Left lung (tissue), 10 donors: ENCODE data around the gene LRRC55. TPM values are rescaled to one million over a fixed set of nuclear protein-coding genes. Genes with fewer than 3 reads are reported as not detected.

Source experiments
- ATAC-seq: fragments of 200-7000 bp; cut with Tn5 transposase; one replicate; pipeline ENCODE4 v1.9.1; 2020; ENCODE audit warnings: moderate library complexity
- DNase-seq, 4 donors: peaks; one replicate each; pipeline ENCODE4 v3.0.0-alpha.2; 2013 to 2020
- H3K27ac ChIP-seq, 2 donors: fragments of 200-600 bp; sonication (generic) in 1 of 2; one replicate each; pipeline versions ENCODE4 v1.5.0 to v1.8.0; 2020 to 2021
- H3K27me3 ChIP-seq, 2 donors: fragments of 200-600 bp; sonication (generic) in 1 of 2; one replicate each; pipeline versions ENCODE4 v1.5.0 to v1.8.0; 2020 to 2021
- H3K36me3 ChIP-seq, 2 donors: fragments of 200-600 bp; sonication (generic) in 1 of 2; one replicate each; pipeline versions ENCODE4 v1.5.0 to v1.8.0; 2020 to 2021
- H3K4me1 ChIP-seq, 2 donors: fragments of 200-600 bp; one replicate each; pipeline ENCODE4 v1.8.0; 2021
- H3K4me3 ChIP-seq, 2 donors: fragments of 200-600 bp; sonication (generic) in 1 of 2; one replicate each; pipeline versions ENCODE4 v1.5.0 to v1.8.0; 2020 to 2021; ENCODE audit warnings: mild to moderate bottlenecking in 1 of 2
- H3K9me3 ChIP-seq, 2 donors: fragments of 200-600 bp; sonication (generic) in 1 of 2; one replicate each; pipeline versions ENCODE4 v1.5.0 to v1.8.0; 2020 to 2021
- CTCF ChIP-seq, 2 donors: fragments of 200-600 bp; sonication (generic) in 1 of 2; IDR thresholded peaks; one replicate each; pipeline versions ENCODE4 v1.5.0 to v1.8.0; 2021; ENCODE audit warnings: antibody characterized with exemption in 2 of 2
- intact Hi-C, 2 donors: fragments of 100-400 bp; cut with DNase I; formaldehyde crosslinking; loops; one replicate each; pipeline versions ENCODE4 v1.11.2 to v1.14.2; 2022
- polyA plus RNA-seq, 6 donors: library from polyadenylated mRNA; unstranded; fragments of 120-200 nt; gene quantifications; one replicate each; pipeline ENCODE4 v1.2.1, GENCODE V29; 2013; ENCODE audit not compliant: insufficient read length in 6 of 6
- total RNA-seq, 2 donors: library from RNA; stranded (reverse); fragmentation: NEBNext Ultra II Directional; extraction: Animal tissue kit (Norgen Biotek cat#: 25700); gene quantifications; one replicate each; pipeline ENCODE4 v1.2.1, GENCODE V29; 2021
- donor health status: DM: no; HTN: yes; CAD: no.
- donor health status: DM: no; HTN: no; CAD: no.

Gene LRRC55
- total and polyA plus RNA-seq, 8 donors, result 0.05 to 3.9 (median 2.8) TPM

DNA sequence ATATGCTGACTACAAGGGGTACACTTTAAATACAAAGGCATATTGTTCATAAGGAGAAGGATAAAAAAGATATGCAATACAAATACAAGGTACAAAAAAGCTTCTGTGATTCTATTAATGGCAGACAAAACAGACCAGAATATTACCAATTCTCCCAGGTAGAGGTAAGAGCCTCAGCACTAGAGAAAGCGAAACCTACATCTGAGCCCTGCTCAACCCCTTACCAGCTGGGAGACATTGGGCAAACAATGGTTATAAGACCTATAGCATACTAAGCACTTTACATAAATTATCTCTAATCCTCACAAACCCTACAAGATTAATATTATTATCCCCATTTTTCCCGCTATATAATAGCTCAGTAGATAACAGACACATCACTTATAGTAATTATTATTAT lies 41.2 kb upstream of the LRRC55 start:
- H3K4me3 ChIP-seq, result no peak overlapping the region
- no peaks in the 10 kb centered on the region for H3K9me3 ChIP-seq
- intact Hi-C loops, result no loop called here
- no peak for ATAC-seq
- H3K36me3 ChIP-seq, result no peaks in the 10 kb centered on the region
- TF ChIP-seq CTCF (IDR thresholded peaks at IDR 0.05), result no peak
- H3K4me1 ChIP-seq, result no peaks in the 10 kb centered on the region
- H3K27me3 ChIP-seq, result no peaks in the 10 kb centered on the region
- no peak overlapping the region for H3K27ac ChIP-seq
- DNase-seq, result no peak

- Histone ChIP-seq H3K4me1 (no peaks in the 10 kb centered on the region), H3K4me3 (no peak overlapping the region), H3K27me3 (no peaks in the 10 kb centered on the region), H3K36me3 (no peaks in the 10 kb centered on the region), H3K9me3 (no peaks in the 10 kb centered on the region), H3K27ac (no peak overlapping the region)
- no peak for ATAC-seq
- TF ChIP-seq CTCF (IDR thresholded peaks at IDR 0.05), result no peak
- intact Hi-C loops, result no loop called here
- no peak for DNase-seq
Observed at GRCh38 chr11:57143459-57143858, 38.3 kb upstream of the LRRC55 start.

DNA sequence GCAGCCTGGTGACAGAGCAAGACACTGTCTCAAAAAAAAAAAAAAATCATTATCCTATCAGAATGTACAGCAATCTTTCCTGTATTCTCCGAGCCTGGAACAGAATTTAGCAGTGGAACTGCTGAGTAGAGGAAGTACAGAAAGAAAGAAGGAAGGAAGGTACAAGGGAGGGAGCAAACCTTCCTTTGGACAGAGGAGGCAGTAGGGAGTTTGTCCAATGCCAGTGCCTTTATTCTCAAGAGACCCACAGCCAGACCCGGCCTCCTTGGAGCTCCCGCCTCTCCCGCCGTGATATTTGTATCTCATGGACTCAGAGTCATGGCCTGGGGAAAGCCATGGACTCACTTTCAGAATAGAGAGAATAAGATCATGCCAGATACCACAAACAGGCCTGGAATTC lies 37.7 kb upstream of the LRRC55 start:
- TF ChIP-seq CTCF (IDR thresholded peaks at IDR 0.05), result no peak
- Histone ChIP-seq H3K36me3 (no peaks in the 10 kb centered on the region), H3K4me3 (no peak overlapping the region), H3K27me3 (no peaks in the 10 kb centered on the region), H3K4me1 (no peaks in the 10 kb centered on the region), H3K9me3 (no peaks in the 10 kb centered on the region), H3K27ac (no peak overlapping the region)
- intact Hi-C loops, result no loop called here
- DNase-seq (no peak), ATAC-seq (no peak)

- no peaks in the 10 kb centered on the region for H3K36me3 ChIP-seq
- intact Hi-C loops, result no loop called here
- H3K4me3 ChIP-seq, result no peak overlapping the region
- H3K27ac ChIP-seq, result no peak overlapping the region
- ATAC-seq (no peak), DNase-seq (no peak)
- no peaks in the 10 kb centered on the region for H3K27me3 ChIP-seq
- no peak for TF ChIP-seq CTCF (IDR thresholded peaks at IDR 0.05)
- no peaks in the 10 kb centered on the region for H3K9me3 ChIP-seq
- H3K4me1 ChIP-seq, result no peaks in the 10 kb centered on the region
Observed at GRCh38 chr11:57144531-57145320, 37.0 kb upstream of the LRRC55 start.

DNA sequence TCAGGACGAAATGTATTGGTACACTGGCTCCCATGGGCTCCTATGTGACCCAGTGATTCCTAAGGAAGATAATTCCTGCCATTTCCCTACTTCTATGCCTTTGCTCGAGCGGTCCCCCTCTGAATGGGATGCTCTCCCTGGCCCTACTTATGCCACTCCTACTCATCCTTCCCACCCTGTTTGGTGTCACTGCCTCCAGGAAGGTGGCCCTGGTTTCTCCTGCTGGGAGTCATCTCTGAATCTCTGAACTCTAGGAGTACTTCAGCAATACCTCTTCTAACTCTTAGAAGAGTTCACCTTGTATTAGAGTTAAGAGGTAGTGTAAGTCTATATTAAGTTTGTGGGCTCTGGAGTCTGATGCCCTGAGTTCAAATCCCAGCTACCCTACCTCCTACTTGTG lies 35.5 kb upstream of the LRRC55 start:
- no peak overlapping the region for H3K27ac ChIP-seq
- no peak overlapping the region for H3K4me3 ChIP-seq
- no peaks in the 10 kb centered on the region for H3K27me3 ChIP-seq
- intact Hi-C loops, result no loop called here
- ATAC-seq (no peak), DNase-seq (no peak)
- no peaks in the 10 kb centered on the region for H3K4me1 ChIP-seq
- H3K9me3 ChIP-seq, result no peaks in the 10 kb centered on the region
- H3K36me3 ChIP-seq, result no peaks in the 10 kb centered on the region
- TF ChIP-seq CTCF (IDR thresholded peaks at IDR 0.05), result no peak
